SK-N-MC (cell line): ENCODE data around the gene RNU1-3.

ENCODE experiments used
- DNase-seq: peaks from one replicate; pipeline ENCODE4 v3.0.0-alpha.2; 2011; ENCODE audit warnings: low read depth, low spot score
- H3K27ac ChIP-seq: fragments of 200-600 bp; sonication (generic); 2 replicates; pipeline ENCODE4 v1.5.1; 2016; ENCODE audit warnings: mixed run types
- H3K36me3 ChIP-seq: fragments of 200-600 bp; sonication (generic); 2 replicates; pipeline ENCODE4 v1.6.1; 2017; ENCODE audit warnings: antibody characterized with exemption, low read length, mixed read lengths; ENCODE audit not compliant: insufficient read depth
- H3K4me3 ChIP-seq: fragments of 200-600 bp; sonication (generic); 2 replicates; pipeline ENCODE4 v1.5.1; 2016
- H3K9ac ChIP-seq: fragments of 200-600 bp; sonication (generic); 2 replicates; pipeline ENCODE4 v1.8.0; 2017; ENCODE audit warnings: mixed run types, mixed read lengths; ENCODE audit not compliant: insufficient read length
- H3K9me3 ChIP-seq: fragments of 200-600 bp; sonication (generic); 2 replicates; pipeline ENCODE4 v1.6.1; 2017; ENCODE audit warnings: low read depth, mild to moderate bottlenecking, antibody characterized with exemption, low read length, moderate library complexity, mixed read lengths
- EZH2 ChIP-seq: fragments of 200-600 bp; sonication (generic); IDR thresholded peaks from one replicate; pipeline ENCODE4 v1.6.1; 2017; ENCODE audit warnings: antibody characterized with exemption
- FOXP2 ChIP-seq: optimal IDR thresholded peaks from 2 replicates; pipeline ENCODE3; 2011; ENCODE audit warnings: mild to moderate bottlenecking, moderate library complexity; ENCODE audit not compliant: insufficient read depth; ENCODE audit errors: extremely low read length, control extremely low read depth
- POLR2AphosphoS5 ChIP-seq: IDR thresholded peaks from 2 replicates; pipeline ENCODE4 v1.6.1; 2012; ENCODE audit warnings: mild to moderate bottlenecking, low read depth, low read length, borderline replicate concordance

RNU1-3 gene

GRCh38 chr1:16617114-16617631, 49.6 kb downstream of the RNU1-3 start:
- H3K9me3 ChIP-seq = no peaks in the 10 kb centered on the region
- DNase-seq = no peak
- H3K4me3 ChIP-seq = no peak overlapping the region
- peak overlapping the region; percentile 4 for H3K9ac ChIP-seq
- no peak for TF ChIP-seq POLR2AphosphoS5
- no peak for TF ChIP-seq FOXP2
- TF ChIP-seq EZH2 = no peak
- no peaks in the 10 kb centered on the region for H3K36me3 ChIP-seq
- H3K27ac ChIP-seq = no peak overlapping the region
